ENCODE results near the gene GOLGA7B. TPM values are rescaled to one million over a fixed set of nuclear protein-coding genes. Genes with fewer than 3 reads are reported as not detected.
A peak's percentile ranks its signal among the peaks of the same experiment; 100 is the strongest.

GOLGA7B gene
- total and polyA plus RNA-seq, 9 of the 15 experiments (the other 6 are each of a cell fraction or from before 2014, with no cell fraction given): 0.03 to 0.07 (median 0.04) TPM; not detected in 3

DNA sequence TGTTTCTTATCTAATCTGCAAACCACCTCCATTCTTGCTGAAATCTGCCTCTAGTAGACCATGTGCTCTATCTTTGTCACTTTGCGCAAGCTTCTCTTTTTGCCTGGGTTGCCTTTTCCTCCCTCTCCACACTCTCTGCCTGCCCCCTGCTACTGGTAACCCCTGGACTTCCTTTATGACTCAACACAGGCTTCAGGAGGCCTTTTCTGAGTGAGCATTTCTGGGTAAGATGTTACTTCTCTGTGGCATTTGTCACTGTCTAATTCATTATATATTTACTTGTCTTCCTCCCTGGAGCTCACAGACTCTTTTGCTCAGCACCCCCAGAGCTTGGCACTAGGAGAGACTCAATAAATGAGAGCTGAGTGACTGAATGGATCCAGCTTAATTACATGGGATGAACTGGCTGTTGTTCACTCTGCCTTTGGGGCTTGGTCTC lies 8.4 kb downstream of the GOLGA7B start:
- intact Hi-C loops (cut with micrococcal nuclease): no loop called here
- Histone ChIP-seq H3K9me3 (replicated peaks; ENCODE audit: control insufficient read depth, insufficient read depth, low read depth, low read length) (no peaks in the 10 kb centered on the region), H3K27ac (ENCODE audit: extremely low read depth, low read depth, low read length) (no peak overlapping the region), H3K9me1 (ENCODE audit: control insufficient read depth, insufficient read depth, low read length) (no peaks in the 10 kb centered on the region), H3K27me3 (ENCODE audit: control insufficient read depth in 2 of 2, insufficient read depth in 2 of 2, low read length in 2 of 2) (peaks cover under 1 to 34% of the 10 kb centered on the region in 2 experiments; a peak in 4 of 5 replicates), H3K36me3 (ENCODE audit: control insufficient read depth, insufficient read depth, low read length) (no peaks in the 10 kb centered on the region), H3K4me1 (replicated peaks in 1 of 2; ENCODE audit: control insufficient read depth in 2 of 2, insufficient read depth in 2 of 2, low read length in 2 of 2) (no peaks in the 10 kb centered on the region), H3K4me3 (no peak overlapping the region), H3K4me2 (ENCODE audit: insufficient read depth, low read length) (no peak overlapping the region), H4K20me1 (replicated peaks; ENCODE audit: control insufficient read depth, insufficient read depth, low read length) (no peaks in the 10 kb centered on the region), H2AFZ (ENCODE audit: low read depth, low read length) (no peak overlapping the region), H3K9ac (ENCODE audit: insufficient read depth in 1 of 2, low read depth in 2 of 2, low read length in 2 of 2) (no peak overlapping the region), H3K79me2 (ENCODE audit: control insufficient read depth, insufficient read depth, low read length) (no peaks in the 10 kb centered on the region)
- 0% methylated on average over 1 of the region's 1 CpG for WGBS (ENCODE audit: insufficient coverage, low coverage, missing lambda C conversion rate)
- no peak for FAIRE-seq
- BruUV-seq (replicated peaks): no TSS peak
- no peak for DNase-seq (ENCODE audit: extremely low read depth in 1 of 4, low spot score in 3 of 4)
- POLR2A ChIA-PET: no interaction called here
- CTCF ChIA-PET (ENCODE audit: low intra/inter-chr PET ratio): no interaction called here
- ATAC-seq: no peak
- in situ Hi-C loops (cut with MboI): loop anchor here (25.0 kb wide), 1 partner anchor 96 kb away; the partner anchor contains the start of gene SFRP5
- no peak for TF ChIP-seq LARP7 (IDR thresholded peaks at IDR 0.05)
- TF ChIP-seq SRSF3 (IDR thresholded peaks at IDR 0.05; ENCODE audit: insufficient read depth, low read length): no peak
- TF ChIP-seq BACH1 (tag; IDR thresholded peaks at IDR 0.05): no peak
- no peak for TF ChIP-seq CBFA2T2 (conservative IDR thresholded peaks at IDR 0.05)
- TF ChIP-seq CBFA2T3 (IDR thresholded peaks at IDR 0.05): peak; percentile 38; the same call in 1 of the 2 replicates
- TF ChIP-seq ZNF224 (CRISPR knock-in tag; IDR thresholded peaks at IDR 0.05): no peak
- TF ChIP-seq, protein P1, sequence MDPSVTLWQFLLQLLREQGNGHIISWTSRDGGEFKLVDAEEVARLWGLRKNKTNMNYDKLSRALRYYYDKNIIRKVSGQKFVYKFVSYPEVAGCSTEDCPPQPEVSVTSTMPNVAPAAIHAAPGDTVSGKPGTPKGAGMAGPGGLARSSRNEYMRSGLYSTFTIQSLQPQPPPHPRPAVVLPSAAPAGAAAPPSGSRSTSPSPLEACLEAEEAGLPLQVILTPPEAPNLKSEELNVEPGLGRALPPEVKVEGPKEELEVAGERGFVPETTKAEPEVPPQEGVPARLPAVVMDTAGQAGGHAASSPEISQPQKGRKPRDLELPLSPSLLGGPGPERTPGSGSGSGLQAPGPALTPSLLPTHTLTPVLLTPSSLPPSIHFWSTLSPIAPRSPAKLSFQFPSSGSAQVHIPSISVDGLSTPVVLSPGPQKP (CRISPR knock-in tag; IDR thresholded peaks at IDR 0.05): no peak
- TF ChIP-seq ZNF134 (CRISPR knock-in tag; conservative IDR thresholded peaks at IDR 0.05): no peak
- no peak for TF ChIP-seq NR2C2 (CRISPR knock-in tag; IDR thresholded peaks at IDR 0.05)
- TF ChIP-seq NR2C2 (tag; IDR thresholded peaks at IDR 0.05): peak; percentile 31; the same call in 1 of the 2 replicates
- TF ChIP-seq, protein P2, sequence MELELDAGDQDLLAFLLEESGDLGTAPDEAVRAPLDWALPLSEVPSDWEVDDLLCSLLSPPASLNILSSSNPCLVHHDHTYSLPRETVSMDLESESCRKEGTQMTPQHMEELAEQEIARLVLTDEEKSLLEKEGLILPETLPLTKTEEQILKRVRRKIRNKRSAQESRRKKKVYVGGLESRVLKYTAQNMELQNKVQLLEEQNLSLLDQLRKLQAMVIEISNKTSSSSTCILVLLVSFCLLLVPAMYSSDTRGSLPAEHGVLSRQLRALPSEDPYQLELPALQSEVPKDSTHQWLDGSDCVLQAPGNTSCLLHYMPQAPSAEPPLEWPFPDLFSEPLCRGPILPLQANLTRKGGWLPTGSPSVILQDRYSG (tag; conservative IDR thresholded peaks at IDR 0.05; ENCODE audit: low read depth): no peak
- TF ChIP-seq, protein P3, sequence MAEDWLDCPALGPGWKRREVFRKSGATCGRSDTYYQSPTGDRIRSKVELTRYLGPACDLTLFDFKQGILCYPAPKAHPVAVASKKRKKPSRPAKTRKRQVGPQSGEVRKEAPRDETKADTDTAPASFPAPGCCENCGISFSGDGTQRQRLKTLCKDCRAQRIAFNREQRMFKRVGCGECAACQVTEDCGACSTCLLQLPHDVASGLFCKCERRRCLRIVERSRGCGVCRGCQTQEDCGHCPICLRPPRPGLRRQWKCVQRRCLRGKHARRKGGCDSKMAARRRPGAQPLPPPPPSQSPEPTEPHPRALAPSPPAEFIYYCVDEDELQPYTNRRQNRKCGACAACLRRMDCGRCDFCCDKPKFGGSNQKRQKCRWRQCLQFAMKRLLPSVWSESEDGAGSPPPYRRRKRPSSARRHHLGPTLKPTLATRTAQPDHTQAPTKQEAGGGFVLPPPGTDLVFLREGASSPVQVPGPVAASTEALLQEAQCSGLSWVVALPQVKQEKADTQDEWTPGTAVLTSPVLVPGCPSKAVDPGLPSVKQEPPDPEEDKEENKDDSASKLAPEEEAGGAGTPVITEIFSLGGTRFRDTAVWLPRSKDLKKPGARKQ (CRISPR knock-in tag; IDR thresholded peaks at IDR 0.05): no peak
- TF ChIP-seq, protein P4, sequence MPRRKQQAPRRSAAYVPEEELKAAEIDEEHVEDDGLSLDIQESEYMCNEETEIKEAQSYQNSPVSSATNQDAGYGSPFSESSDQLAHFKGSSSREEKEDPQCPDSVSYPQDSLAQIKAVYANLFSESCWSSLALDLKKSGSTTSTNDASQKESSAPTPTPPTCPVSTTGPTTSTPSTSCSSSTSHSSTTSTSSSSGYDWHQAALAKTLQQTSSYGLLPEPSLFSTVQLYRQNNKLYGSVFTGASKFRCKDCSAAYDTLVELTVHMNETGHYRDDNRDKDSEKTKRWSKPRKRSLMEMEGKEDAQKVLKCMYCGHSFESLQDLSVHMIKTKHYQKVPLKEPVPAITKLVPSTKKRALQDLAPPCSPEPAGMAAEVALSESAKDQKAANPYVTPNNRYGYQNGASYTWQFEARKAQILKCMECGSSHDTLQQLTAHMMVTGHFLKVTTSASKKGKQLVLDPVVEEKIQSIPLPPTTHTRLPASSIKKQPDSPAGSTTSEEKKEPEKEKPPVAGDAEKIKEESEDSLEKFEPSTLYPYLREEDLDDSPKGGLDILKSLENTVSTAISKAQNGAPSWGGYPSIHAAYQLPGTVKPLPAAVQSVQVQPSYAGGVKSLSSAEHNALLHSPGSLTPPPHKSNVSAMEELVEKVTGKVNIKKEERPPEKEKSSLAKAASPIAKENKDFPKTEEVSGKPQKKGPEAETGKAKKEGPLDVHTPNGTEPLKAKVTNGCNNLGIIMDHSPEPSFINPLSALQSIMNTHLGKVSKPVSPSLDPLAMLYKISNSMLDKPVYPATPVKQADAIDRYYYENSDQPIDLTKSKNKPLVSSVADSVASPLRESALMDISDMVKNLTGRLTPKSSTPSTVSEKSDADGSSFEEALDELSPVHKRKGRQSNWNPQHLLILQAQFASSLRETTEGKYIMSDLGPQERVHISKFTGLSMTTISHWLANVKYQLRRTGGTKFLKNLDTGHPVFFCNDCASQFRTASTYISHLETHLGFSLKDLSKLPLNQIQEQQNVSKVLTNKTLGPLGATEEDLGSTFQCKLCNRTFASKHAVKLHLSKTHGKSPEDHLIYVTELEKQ (CRISPR knock-in tag; IDR thresholded peaks at IDR 0.05): no peak
- no peak for TF ChIP-seq PHB2 (IDR thresholded peaks at IDR 0.05; ENCODE audit: low read depth)
- no peak for TF ChIP-seq SAFB2 (IDR thresholded peaks at IDR 0.05; ENCODE audit: borderline replicate concordance, low read depth, low read length, severe bottlenecking)
- TF ChIP-seq MEF2D (tag; conservative IDR thresholded peaks at IDR 0.05; ENCODE audit: low read depth): no peak
- TF ChIP-seq NFXL1 (CRISPR knock-in tag; IDR thresholded peaks at IDR 0.05): no peak
- TF ChIP-seq ZNF77 (CRISPR knock-in tag; IDR thresholded peaks at IDR 0.05): no peak

Data from K562 (cell line).